ENCODE results near the gene BTF3L4.

The BTF3L4 gene

GRCh38 chr1:52032124-52032784 lies 23.8 kb upstream of the BTF3L4 start:
- peak overlapping the region; percentile 88 for H3K4me3 ChIP-seq (ENCODE audit: low read depth, low read length, poor library complexity, severe bottlenecking)
- H3F3A ChIP-seq (ENCODE audit: insufficient read depth, low read length), result no peaks in the 10 kb centered on the region
- H3K79me2 ChIP-seq (ENCODE audit: insufficient read depth, low read length), result peaks cover 15% of the 10 kb centered on the region
- peaks cover 34% of the 10 kb centered on the region for H3K4me1 ChIP-seq (ENCODE audit: insufficient read depth, low read length, severe bottlenecking)
- H3K9me3 ChIP-seq (ENCODE audit: low read length), result no peaks in the 10 kb centered on the region
- no peaks in the 10 kb centered on the region for H3K9me2 ChIP-seq (ENCODE audit: low read depth, low read length)
- peak overlapping the region; percentile 92 for H3K4me2 ChIP-seq (ENCODE audit: low read length)
- H3K27ac ChIP-seq (ENCODE audit: low read depth, low read length, poor library complexity, severe bottlenecking), result no peak overlapping the region
- TF ChIP-seq EZH2 (IDR thresholded peaks at IDR 0.05; ENCODE audit: borderline replicate concordance, low read length), result no peak
- TF ChIP-seq, protein P1, sequence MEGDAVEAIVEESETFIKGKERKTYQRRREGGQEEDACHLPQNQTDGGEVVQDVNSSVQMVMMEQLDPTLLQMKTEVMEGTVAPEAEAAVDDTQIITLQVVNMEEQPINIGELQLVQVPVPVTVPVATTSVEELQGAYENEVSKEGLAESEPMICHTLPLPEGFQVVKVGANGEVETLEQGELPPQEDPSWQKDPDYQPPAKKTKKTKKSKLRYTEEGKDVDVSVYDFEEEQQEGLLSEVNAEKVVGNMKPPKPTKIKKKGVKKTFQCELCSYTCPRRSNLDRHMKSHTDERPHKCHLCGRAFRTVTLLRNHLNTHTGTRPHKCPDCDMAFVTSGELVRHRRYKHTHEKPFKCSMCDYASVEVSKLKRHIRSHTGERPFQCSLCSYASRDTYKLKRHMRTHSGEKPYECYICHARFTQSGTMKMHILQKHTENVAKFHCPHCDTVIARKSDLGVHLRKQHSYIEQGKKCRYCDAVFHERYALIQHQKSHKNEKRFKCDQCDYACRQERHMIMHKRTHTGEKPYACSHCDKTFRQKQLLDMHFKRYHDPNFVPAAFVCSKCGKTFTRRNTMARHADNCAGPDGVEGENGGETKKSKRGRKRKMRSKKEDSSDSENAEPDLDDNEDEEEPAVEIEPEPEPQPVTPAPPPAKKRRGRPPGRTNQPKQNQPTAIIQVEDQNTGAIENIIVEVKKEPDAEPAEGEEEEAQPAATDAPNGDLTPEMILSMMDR (IDR thresholded peaks at IDR 0.05; ENCODE audit: low read length), result no peak
- H4K20me1 ChIP-seq (ENCODE audit: insufficient read depth, low read length), result no peaks in the 10 kb centered on the region
- no peak overlapping the region for H2AFZ ChIP-seq (ENCODE audit: low read length)
- H3K9ac ChIP-seq (ENCODE audit: low read length), result peak overlapping the region; percentile 85
- H3K27me3 ChIP-seq (ENCODE audit: insufficient read depth, low read length), result no peaks in the 10 kb centered on the region
- H3K36me3 ChIP-seq (ENCODE audit: insufficient read depth, low read length), result peaks cover 19% of the 10 kb centered on the region; the same call in 1 of the 2 replicates

DNA sequence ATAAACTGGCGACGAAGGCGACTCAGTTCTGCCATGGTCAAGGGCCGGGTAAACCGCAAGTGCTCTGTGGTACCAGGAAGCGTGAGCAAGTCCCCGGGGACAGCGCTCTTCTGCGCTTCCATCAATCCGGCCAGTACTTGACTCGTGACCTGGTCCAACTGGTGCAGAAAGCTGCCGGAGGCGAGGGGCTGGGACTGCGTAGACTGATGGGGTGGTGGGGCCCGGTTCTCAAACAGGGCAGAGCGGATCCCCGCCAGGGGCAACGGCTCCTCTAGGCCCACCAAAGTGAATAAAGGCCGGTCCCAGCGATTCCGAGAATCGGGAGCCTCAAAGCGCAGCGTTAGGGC lies 23.3 kb upstream of the BTF3L4 start:
- H3K4me2 ChIP-seq (ENCODE audit: low read length), result peak overlapping the region; percentile 92
- peaks cover 15% of the 10 kb centered on the region for H3K79me2 ChIP-seq (ENCODE audit: insufficient read depth, low read length)
- H3K27ac ChIP-seq (ENCODE audit: low read depth, low read length, poor library complexity, severe bottlenecking), result no peak overlapping the region
- no peaks in the 10 kb centered on the region for H3K27me3 ChIP-seq (ENCODE audit: insufficient read depth, low read length)
- H3K9me2 ChIP-seq (ENCODE audit: low read depth, low read length), result no peaks in the 10 kb centered on the region
- peaks cover 34% of the 10 kb centered on the region for H3K4me1 ChIP-seq (ENCODE audit: insufficient read depth, low read length, severe bottlenecking)
- peak overlapping the region; percentile 85 for H3K9ac ChIP-seq (ENCODE audit: low read length)
- TF ChIP-seq EZH2 (IDR thresholded peaks at IDR 0.05; ENCODE audit: borderline replicate concordance, low read length), result no peak
- TF ChIP-seq, protein P1 (IDR thresholded peaks at IDR 0.05; ENCODE audit: low read length), result no peak
- H3K4me3 ChIP-seq (ENCODE audit: low read depth, low read length, poor library complexity, severe bottlenecking), result peak overlapping the region; percentile 88
- H3F3A ChIP-seq (ENCODE audit: insufficient read depth, low read length), result no peaks in the 10 kb centered on the region
- H2AFZ ChIP-seq (ENCODE audit: low read length), result no peak overlapping the region
- no peaks in the 10 kb centered on the region for H4K20me1 ChIP-seq (ENCODE audit: insufficient read depth, low read length)
- H3K9me3 ChIP-seq (ENCODE audit: low read length), result no peaks in the 10 kb centered on the region
- H3K36me3 ChIP-seq (ENCODE audit: insufficient read depth, low read length), result peaks cover 24% of the 10 kb centered on the region; the same call in 1 of the 2 replicates

GRCh38 chr1:52033190-52034049 lies 22.7 kb upstream of the BTF3L4 start, which contains the start of gene KTI12:
TSS of gene KTI12 (minus strand) at chr1:52033810. CDS start at chr1:52033761, 49 bp downstream.
- Histone ChIP-seq H3K27me3 (ENCODE audit: insufficient read depth, low read length) (no peaks in the 10 kb centered on the region), H3K9me3 (ENCODE audit: low read length) (no peaks in the 10 kb centered on the region), H3K9me2 (ENCODE audit: low read depth, low read length) (no peaks in the 10 kb centered on the region), H3K4me1 (ENCODE audit: insufficient read depth, low read length, severe bottlenecking) (peaks cover 34% of the 10 kb centered on the region), H4K20me1 (ENCODE audit: insufficient read depth, low read length) (no peaks in the 10 kb centered on the region), H3K9ac (ENCODE audit: low read length) (peak within 1 kb of the TSS; percentile 85), H3K4me3 (ENCODE audit: low read depth, low read length, poor library complexity, severe bottlenecking) (peak within 1 kb of the TSS; percentile 88), H3F3A (ENCODE audit: insufficient read depth, low read length) (no peaks in the 10 kb centered on the region), H3K27ac (ENCODE audit: low read depth, low read length, poor library complexity, severe bottlenecking) (no peak within 1 kb of the TSS), H3K4me2 (ENCODE audit: low read length) (peak within 1 kb of the TSS; percentile 92), H3K79me2 (ENCODE audit: insufficient read depth, low read length) (peaks cover 15% of the 10 kb centered on the region), H3K36me3 (ENCODE audit: insufficient read depth, low read length) (peaks cover 30% of the 10 kb centered on the region; the same call in 1 of the 2 replicates), H2AFZ (ENCODE audit: low read length) (peak within 1 kb of the TSS; percentile 78)
- TF ChIP-seq, protein P1 (IDR thresholded peaks at IDR 0.05; ENCODE audit: low read length), result no peak
- no peak for TF ChIP-seq EZH2 (IDR thresholded peaks at IDR 0.05; ENCODE audit: borderline replicate concordance, low read length)
